Measurements from ENCODE around the gene NIPAL3.

The NIPAL3 gene

GRCh38 chr1:24391882-24392603 is 23.6 kb upstream of the NIPAL3 start:
- DNase-seq (ENCODE audit: low read depth): peak; percentile 50

DNA sequence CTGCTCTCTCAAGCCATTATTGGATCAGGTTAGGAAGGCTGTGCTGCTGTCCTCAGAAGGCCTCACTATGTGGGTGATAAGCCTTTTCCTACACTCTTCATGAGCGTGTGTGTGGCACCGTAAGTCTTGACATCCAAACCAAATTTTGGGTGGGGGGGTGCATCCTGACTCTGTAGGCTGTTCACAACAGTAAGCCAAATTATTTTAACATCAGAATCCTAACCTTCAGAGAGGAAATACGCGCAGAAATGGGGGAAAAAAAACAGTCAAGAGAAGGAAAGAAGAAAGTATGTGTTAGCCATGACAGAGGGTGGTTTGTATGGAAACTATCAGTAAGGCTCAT is 23.0 kb upstream of the NIPAL3 start:
- DNase-seq (ENCODE audit: low read depth): no peak

DNA sequence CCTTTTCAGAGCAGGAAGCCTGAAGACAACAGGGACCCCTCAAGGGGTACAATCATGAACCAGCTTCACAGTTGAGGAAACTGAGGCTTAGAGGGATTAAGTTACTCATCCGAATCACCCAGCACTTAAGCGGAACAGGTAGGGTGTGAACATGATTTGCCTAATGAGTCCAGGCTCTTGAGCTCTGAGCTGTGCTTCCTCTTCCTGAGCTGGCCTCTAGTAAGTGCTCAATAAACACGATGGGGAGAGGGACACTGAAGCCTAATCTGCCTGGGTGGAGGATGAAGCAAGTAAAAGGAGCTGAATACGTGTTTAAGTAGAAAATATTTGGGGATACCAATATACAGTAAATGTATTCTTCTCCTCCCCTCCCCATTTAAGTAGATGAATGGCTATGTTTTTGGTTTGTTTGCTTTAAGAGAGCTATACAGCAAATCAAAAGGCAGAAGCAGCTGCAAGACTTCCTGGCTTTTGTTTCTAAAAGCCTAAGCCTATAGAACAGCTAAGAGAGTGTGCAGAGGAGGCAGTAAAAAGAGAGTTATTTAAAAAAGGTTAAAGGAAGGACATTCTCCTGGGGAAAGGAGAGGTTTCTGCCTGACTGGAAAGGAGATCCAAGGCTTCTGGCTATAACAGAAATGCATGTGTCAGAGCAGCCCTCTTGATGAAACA is 22.5 kb upstream of the NIPAL3 start:
- DNase-seq (ENCODE audit: low read depth): no peak

DNA sequence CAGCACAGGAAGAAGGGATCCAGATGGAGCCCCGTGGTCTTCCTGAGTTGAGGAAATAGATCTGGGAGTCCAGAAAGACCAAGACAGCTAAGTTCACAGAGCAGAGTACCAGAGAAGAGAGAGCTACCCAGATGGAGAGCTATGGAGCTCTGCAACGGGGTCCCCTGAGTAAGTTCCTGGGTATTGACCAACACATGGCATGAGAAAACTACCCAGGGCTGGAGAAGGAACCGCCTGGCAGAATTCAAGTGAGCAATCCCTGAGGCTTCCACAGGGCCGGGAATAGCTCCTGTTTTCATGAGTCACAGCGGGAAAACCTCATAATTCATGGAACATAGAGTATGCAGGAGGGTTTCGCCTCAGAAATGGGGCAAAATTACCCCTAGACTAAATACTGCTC is 21.7 kb upstream of the NIPAL3 start:
- no peak for DNase-seq (ENCODE audit: low read depth)

DNA sequence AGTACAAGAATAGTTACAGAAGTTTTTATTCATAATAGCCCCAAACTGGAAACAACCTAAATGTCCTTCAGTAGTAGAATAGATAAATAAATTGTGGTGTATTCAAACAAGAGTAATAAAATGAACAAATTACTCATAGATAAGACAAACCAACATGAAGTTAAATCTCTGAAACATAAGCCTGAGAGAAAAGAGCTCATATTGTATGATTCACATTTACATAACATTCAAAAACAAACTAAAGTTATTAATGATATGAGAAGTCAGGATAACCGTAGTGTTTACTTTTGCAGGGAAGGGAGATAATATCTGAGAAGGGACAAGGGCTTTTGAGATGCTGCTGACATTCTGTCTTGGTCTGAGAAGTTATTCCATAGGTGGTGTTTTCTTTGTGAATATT is 15.5 kb upstream of the NIPAL3 start:
- DNase-seq (ENCODE audit: low read depth): no peak

DNA sequence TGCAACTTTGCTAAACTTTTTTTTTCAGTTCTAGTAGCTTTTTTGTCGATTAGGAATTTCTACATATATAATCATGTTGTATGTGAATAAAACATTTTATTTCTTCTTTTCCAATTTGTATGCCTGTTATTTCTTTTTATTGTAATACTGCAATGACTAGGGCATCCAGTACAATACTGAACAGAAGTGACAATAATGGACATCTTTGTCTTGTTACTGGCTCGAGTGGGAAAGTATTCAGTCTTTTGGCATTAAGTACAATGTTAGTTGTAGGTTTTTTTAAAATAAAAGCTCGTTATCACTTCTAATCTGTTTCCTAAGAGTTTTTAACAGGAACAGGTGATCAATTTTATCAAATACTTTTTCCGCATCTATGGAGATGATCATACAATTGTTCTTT is 11.8 kb upstream of the NIPAL3 start:
- no peak for DNase-seq (ENCODE audit: low read depth)

DNA sequence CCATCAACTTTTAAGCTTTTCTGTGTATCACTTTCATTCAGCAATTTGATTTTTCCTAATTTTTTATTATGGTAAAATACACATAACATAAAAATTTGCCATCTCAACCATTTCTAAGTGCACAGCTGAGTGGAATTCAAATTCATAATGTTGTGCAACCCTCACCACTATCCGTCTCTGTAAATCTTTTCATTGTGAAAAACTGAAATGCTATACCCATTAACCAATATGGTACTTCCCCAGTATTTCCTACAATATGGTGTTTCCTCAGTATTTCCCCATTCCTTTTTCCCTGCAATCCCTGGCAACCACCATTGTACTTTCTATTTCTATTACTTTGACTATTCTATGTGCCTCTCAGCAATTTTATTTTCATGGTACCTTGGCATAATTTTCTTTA is 8.8 kb upstream of the NIPAL3 start:
- no peak for DNase-seq (ENCODE audit: low read depth)

DNA sequence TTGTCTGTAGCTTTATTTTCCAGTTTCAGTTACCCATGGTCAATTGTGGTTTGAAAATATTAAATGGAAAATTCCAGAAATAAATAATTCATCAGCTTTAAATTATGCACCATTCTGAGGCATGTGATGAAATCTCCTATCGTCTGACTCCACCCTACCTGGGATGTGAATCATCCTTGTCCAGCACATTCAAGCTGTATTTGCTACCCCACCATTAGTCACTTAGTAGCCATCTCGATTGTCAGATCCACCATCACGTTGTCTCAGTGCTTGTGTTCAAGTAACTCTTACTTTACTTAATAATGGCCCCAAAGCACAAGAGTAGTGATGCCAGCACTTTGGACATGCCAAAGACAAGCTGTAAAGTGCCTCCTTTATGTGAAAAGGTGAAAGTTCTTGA is 6.1 kb upstream of the NIPAL3 start:
- DNase-seq (ENCODE audit: low read depth): no peak

- DNase-seq (ENCODE audit: low read depth): no peak
These were observed 4.9 kb upstream of the NIPAL3 start for GRCh38 chr1:24410750-24411149.

GRCh38 chr1:24411963-24412362 is 3.6 kb upstream of the NIPAL3 start:
- no peak for DNase-seq (ENCODE audit: low read depth)

DNA sequence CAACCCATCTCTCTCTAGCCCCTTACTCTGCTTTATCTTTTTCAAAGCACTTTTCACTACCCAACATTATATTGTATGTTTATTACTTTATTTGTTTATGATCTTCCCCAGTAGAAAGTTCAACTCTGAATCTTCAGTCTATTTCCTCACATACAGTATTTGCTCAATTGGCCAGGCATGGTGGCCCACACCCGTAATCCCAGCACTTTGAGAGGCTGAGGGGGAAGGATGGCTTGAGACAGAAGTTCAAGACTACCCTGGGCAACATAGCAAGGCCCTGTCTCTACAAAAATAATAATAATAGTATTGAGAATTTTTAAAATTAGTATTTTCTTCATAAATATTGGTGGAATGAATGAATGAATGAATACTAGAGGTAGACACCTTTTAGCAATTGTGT is 3.2 kb upstream of the NIPAL3 start:
- no peak for DNase-seq (ENCODE audit: low read depth)

GRCh38 chr1:24413350-24414163 is 2.0 kb upstream of the NIPAL3 start, which contains the start of gene STPG1:
STPG1 (minus strand) TSS chr1:24413782; CDS start chr1:24401388, 12,394 bp downstream.
- peak; percentile 54 for DNase-seq (ENCODE audit: low read depth)

DNA sequence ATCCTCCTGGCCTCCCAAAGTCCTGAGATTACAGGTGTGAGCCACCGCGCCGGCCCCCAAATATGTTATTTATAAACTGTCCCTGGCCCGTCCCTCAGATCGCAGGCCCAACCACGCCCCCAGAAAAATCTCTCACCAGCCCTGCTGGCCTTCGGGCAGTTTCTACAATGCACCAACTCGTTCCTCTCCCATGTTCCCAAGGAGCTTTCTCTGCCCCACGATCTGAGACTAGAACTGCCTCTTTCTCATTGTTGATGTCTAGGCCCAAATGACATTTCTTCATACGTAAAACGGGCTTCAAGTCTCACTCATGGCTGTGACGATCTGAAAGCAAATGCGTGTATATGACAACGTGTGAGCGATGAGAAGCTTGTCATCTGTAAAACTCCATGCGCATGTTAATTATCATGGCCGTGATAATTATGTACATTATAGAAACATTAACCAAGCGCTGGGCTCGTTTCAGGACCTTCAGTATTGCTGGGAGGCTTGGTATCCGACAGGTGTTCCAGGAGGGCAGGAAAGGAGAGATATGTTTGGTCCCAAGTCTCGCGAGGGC is 748 bp upstream of the NIPAL3 start:
- no peak for DNase-seq (ENCODE audit: low read depth)

- DNase-seq (ENCODE audit: low read depth): no peak
These were observed 486 bp downstream of the NIPAL3 start for GRCh38 chr1:24415910-24416665.

DNA sequence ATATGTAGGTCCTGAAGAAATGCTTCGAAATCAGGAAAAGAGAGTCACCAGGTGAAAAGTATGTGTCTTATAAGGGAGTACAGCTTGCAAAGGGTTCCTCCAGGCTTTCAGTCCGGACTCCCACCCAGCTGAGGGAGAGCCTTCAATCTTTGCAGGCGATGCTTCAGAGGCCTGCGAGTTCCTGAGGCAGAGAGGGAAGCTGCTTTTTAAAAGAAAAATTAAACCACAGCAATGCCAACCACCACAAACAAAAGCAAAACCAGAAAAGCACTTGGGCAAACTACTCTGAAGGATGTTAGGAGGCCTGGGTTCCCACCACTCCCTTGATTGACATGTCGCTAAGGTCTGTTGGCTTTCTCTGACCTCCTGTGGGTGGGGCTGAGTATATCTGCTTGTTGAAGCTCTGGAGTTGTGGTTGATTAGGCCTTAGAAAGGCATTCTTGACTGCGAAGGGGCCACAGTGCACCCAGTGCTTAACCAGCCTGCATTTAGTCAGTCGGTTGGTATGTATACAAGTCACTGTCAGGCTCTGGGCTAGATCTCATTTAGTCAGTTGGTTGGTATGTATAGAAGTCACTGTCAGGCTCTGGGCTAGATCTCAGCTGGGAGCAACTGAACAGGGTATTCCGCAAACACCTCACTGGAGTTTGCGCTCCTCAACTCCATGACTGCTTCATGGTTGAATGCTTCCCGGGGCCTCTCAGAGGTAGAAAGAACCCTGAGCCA is 1.2 kb downstream of the NIPAL3 start:
- DNase-seq (ENCODE audit: low read depth): no peak

GRCh38 chr1:24417681-24418080 is 2.1 kb downstream of the NIPAL3 start:
- no peak for DNase-seq (ENCODE audit: low read depth)

- DNase-seq (ENCODE audit: low read depth): no peak
These were observed 3.5 kb downstream of the NIPAL3 start for GRCh38 chr1:24418898-24419628.

DNA sequence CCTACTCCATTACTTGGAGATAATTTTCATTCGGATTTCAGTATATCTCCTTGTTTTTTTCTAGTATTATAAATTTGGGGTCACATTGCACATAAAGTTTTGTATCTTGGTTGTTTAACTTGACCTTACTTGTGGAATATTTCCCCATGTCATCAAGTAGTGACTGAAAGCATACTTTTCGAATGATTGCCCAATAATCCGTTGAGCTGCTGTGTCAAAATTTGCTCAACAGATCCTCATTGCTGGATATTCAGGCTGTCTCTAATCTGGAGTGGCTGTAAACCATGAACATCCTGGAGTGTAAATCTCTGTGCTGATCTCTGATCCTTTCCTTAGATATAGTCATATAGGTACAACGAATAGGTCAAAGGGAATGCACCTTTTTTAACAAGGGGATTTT is 4.9 kb downstream of the NIPAL3 start:
- no peak for DNase-seq (ENCODE audit: low read depth)

- DNase-seq (ENCODE audit: low read depth): no peak
These were observed 5.9 kb downstream of the NIPAL3 start for GRCh38 chr1:24421502-24421901.

GRCh38 chr1:24424207-24424606 is 8.6 kb downstream of the NIPAL3 start:
- no peak for DNase-seq (ENCODE audit: low read depth)

GRCh38 chr1:24424990-24425389 is 9.4 kb downstream of the NIPAL3 start:
- no peak for DNase-seq (ENCODE audit: low read depth)
